PC-3 (cell line): ENCODE measurements around the gene DEUP1. TPM values are rescaled to one million over a fixed set of nuclear protein-coding genes. Genes with fewer than 3 reads are reported as not detected.

Experiments
- ATAC-seq: fragments of 200-7000 bp; cut with Tn5 transposase; 2 replicates; pipeline ENCODE4 v1.9.1; 2020; ENCODE audit warnings: mild to moderate bottlenecking, moderate library complexity
- BruUV-seq: library from RNA; stranded (reverse); fragments of 400-500 nt; replicated peaks from 2 replicates; lab custom pipeline; 2021; lab: Mats Ljungman, UMichigan
- CTCF ChIA-PET: fragments of 300-600 bp; sonication (Branson Sonifier 250); formaldehyde crosslinking; loops from one replicate; lab custom pipeline; 2022; ENCODE audit warnings: antibody characterized with exemption; lab: Charles Lee
- POLR2A ChIA-PET: fragments of 300-600 bp; sonication (Branson Sonifier 250); formaldehyde crosslinking; loops from one replicate; lab custom pipeline; 2022; ENCODE audit warnings: antibody characterized with exemption; ENCODE audit not compliant: unreplicated experiment; lab: Charles Lee
- DNase-seq: peaks from one replicate; pipeline ENCODE4 v3.0.0-alpha.2; 2015
- H2AFZ ChIP-seq: fragments of 300-600 bp; sonication (generic); 2 replicates; pipeline ENCODE4 v1.6.0; 2016; ENCODE audit warnings: antibody characterized with exemption, low read length
- H3F3A ChIP-seq: fragments of 300-600 bp; sonication (generic); one replicate; pipeline ENCODE4 v1.6.0; 2017; ENCODE audit warnings: antibody characterized with exemption, low read length, control low read depth, mild to moderate bottlenecking; ENCODE audit not compliant: unreplicated experiment
- H3K27ac ChIP-seq: fragments of 300-600 bp; sonication (generic); 2 replicates; pipeline ENCODE4 v1.5.1; 2016; ENCODE audit warnings: mild to moderate bottlenecking, low read length
- H3K27me3 ChIP-seq: fragments of 300-600 bp; sonication (generic); 2 replicates; pipeline ENCODE4 v1.6.1; 2016; ENCODE audit warnings: low read length, mixed read lengths
- H3K36me3 ChIP-seq: fragments of 300-600 bp; sonication (generic); 2 replicates; pipeline ENCODE4 v1.6.1; 2016; ENCODE audit warnings: low read depth, mixed run types, low read length, mixed read lengths
- H3K4me1 ChIP-seq: fragments of 300-600 bp; sonication (generic); 2 replicates; pipeline ENCODE4 v1.5.1; 2016; ENCODE audit warnings: low read length; ENCODE audit not compliant: insufficient read depth
- H3K4me2 ChIP-seq: fragments of 300-600 bp; sonication (generic); 2 replicates; pipeline ENCODE4 v1.6.0; 2016; ENCODE audit warnings: low read length
- H3K4me3 ChIP-seq: fragments of 300-600 bp; sonication (generic); 2 replicates; pipeline ENCODE4 v1.5.1; 2016; ENCODE audit warnings: mild to moderate bottlenecking, low read length, mixed read lengths
- H3K79me2 ChIP-seq: fragments of 300-600 bp; sonication (generic); 2 replicates; pipeline ENCODE4 v1.6.1; 2017; ENCODE audit warnings: low read length, mixed read lengths
- H3K9ac ChIP-seq: fragments of 300-600 bp; sonication (generic); 2 replicates; pipeline ENCODE4 v1.6.0; 2016; ENCODE audit warnings: mild to moderate bottlenecking, low read length
- H3K9me2 ChIP-seq: fragments of 300-600 bp; sonication (generic); replicated peaks from 2 replicates; pipeline ENCODE4 v1.6.1; 2016; ENCODE audit warnings: mixed run types, low read length, mixed read lengths
- H3K9me3 ChIP-seq: fragments of 300-600 bp; sonication (generic); 2 replicates; pipeline ENCODE4 v1.6.1; 2016; ENCODE audit warnings: low read length, mixed read lengths
- H4K20me1 ChIP-seq: fragments of 300-600 bp; sonication (generic); 2 replicates; pipeline ENCODE4 v1.6.1; 2016; ENCODE audit warnings: low read length, mixed read lengths
- CTCF ChIP-seq: fragments of 300-600 bp; sonication (generic); conservative IDR thresholded peaks from 2 replicates; pipeline ENCODE4 v1.5.1; 2017; ENCODE audit warnings: antibody characterized with exemption, low read depth, mild to moderate bottlenecking, low read length
- EZH2 ChIP-seq: fragments of 300-600 bp; sonication (generic); IDR thresholded peaks from one replicate; pipeline ENCODE4 v1.6.1; 2017; ENCODE audit warnings: antibody characterized with exemption, mild to moderate bottlenecking, low read length; ENCODE audit not compliant: unreplicated experiment
- EZH2phosphoT487 ChIP-seq: fragments of 300-600 bp; sonication (generic); IDR thresholded peaks from 2 replicates; pipeline ENCODE4 v1.6.1; 2018; ENCODE audit warnings: mild to moderate bottlenecking, antibody characterized with exemption, low read length, borderline replicate concordance
- intact Hi-C: fragments of 100-400 bp; cut with micrococcal nuclease; formaldehyde crosslinking; loops from 2 replicates; pipeline ENCODE4 v1.9.0; 2023
- total RNA-seq: library from RNA; depleted of rRNA; stranded (reverse); fragments of >200 nt; gene quantifications from 2 replicates; pipeline ENCODE4 v1.2.3, GENCODE V29; 2014; rRNA removed

Gene DEUP1
- total RNA-seq, 1 experiment from 2014 or later: 0.26 TPM

DNA sequence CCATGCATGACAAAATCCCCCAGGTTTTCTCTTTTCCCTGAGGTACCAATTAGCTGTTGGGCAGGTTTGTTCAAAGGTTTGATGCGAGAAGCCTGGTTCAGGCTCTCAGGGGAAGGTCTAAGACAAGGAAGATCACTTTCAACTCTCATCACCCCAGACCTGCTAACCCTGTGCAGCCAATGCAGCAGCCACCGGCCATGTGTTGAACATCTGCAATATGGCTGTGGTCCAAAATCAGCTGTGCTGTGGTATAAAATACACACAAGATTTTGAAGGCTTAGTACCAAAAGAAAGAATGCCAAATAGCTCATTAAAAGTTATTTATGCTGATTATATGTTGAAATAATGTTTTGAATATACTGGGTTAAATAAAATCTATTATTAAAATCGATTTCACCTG, 154.2 kb downstream of the DEUP1 start:
- no peaks in the 10 kb centered on the region for H3K9me3 ChIP-seq
- H3K4me3 ChIP-seq: no peak overlapping the region
- TF ChIP-seq EZH2phosphoT487: no peak
- ATAC-seq: no peak
- no peak overlapping the region for H3K9ac ChIP-seq
- H3K4me2 ChIP-seq: no peak overlapping the region
- H3K79me2 ChIP-seq: no peaks in the 10 kb centered on the region
- no peaks in the 10 kb centered on the region for H3F3A ChIP-seq
- peaks cover 22% of the 10 kb centered on the region for H3K4me1 ChIP-seq
- H3K9me2 ChIP-seq: no peaks in the 10 kb centered on the region
- BruUV-seq: no TSS peak
- intact Hi-C loops: loop anchor here (10.0 kb wide), 1 partner anchor 250 kb away; no protein-coding TSS in a partner anchor
- H3K27me3 ChIP-seq: no peaks in the 10 kb centered on the region
- POLR2A ChIA-PET: no interaction called here
- no peak overlapping the region for H2AFZ ChIP-seq
- DNase-seq: no peak
- H4K20me1 ChIP-seq: no peaks in the 10 kb centered on the region
- H3K36me3 ChIP-seq: no peaks in the 10 kb centered on the region
- CTCF ChIA-PET: no interaction called here
- no peak overlapping the region for H3K27ac ChIP-seq

- Histone ChIP-seq H4K20me1 (no peaks in the 10 kb centered on the region), H3K36me3 (no peaks in the 10 kb centered on the region), H3K27ac (no peak overlapping the region), H3K9ac (no peak overlapping the region), H3K4me3 (no peak overlapping the region), H3K79me2 (no peaks in the 10 kb centered on the region), H3F3A (no peaks in the 10 kb centered on the region), H2AFZ (no peak overlapping the region), H3K4me2 (no peak overlapping the region), H3K27me3 (no peaks in the 10 kb centered on the region), H3K9me3 (no peaks in the 10 kb centered on the region), H3K4me1 (peaks cover 13% of the 10 kb centered on the region), H3K9me2 (no peaks in the 10 kb centered on the region)
- DNase-seq (no peak), ATAC-seq (no peak)
- no TSS peak for BruUV-seq
- ChIA-PET POLR2A (no interaction called here), CTCF (no interaction called here)
- TF ChIP-seq EZH2phosphoT487 (no peak), CTCF (no peak), EZH2 (no peak)
- intact Hi-C loops: loop anchor here (10.0 kb wide), 1 partner anchor 251 kb away; no protein-coding TSS in a partner anchor
These were observed 155.4 kb downstream of the DEUP1 start for GRCh38 chr11:93485983-93486382.

GRCh38 chr11:93487032-93487483, 156.5 kb downstream of the DEUP1 start:
- no peak overlapping the region for H3K4me2 ChIP-seq

More at GRCh38 chr11:93487032-93487483, 156.5 kb downstream of the DEUP1 start:
- no peaks in the 10 kb centered on the region for H3K79me2 ChIP-seq
- H2AFZ ChIP-seq: no peak overlapping the region
- peaks cover 2% of the 10 kb centered on the region for H3K4me1 ChIP-seq
- CTCF ChIA-PET: no interaction called here
- H3K36me3 ChIP-seq: no peaks in the 10 kb centered on the region
- H3K9ac ChIP-seq: no peak overlapping the region
- H3F3A ChIP-seq: no peaks in the 10 kb centered on the region
- H3K27me3 ChIP-seq: no peaks in the 10 kb centered on the region
- no peak overlapping the region for H3K4me3 ChIP-seq
- no peaks in the 10 kb centered on the region for H3K9me3 ChIP-seq
- H3K9me2 ChIP-seq: no peaks in the 10 kb centered on the region
- no peak for DNase-seq
- no peaks in the 10 kb centered on the region for H4K20me1 ChIP-seq
- POLR2A ChIA-PET: no interaction called here
- no peak for TF ChIP-seq EZH2
- no peak for TF ChIP-seq EZH2phosphoT487
- no peak for TF ChIP-seq CTCF
- intact Hi-C loops: loop anchor here (10.0 kb wide), 1 partner anchor 252 kb away; no protein-coding TSS in a partner anchor
- no peak for ATAC-seq
- no TSS peak for BruUV-seq
- H3K27ac ChIP-seq: no peak overlapping the region

Other genes starting within 250 kb of the DEUP1 start
- gene SLC36A4, start 132.8 kb upstream of the DEUP1 start, total RNA-seq: 10.5 and 21.3 TPM in 2 replicates
- 23.0 and 34.2 TPM in 2 replicates for gene SMCO4, start 212.6 kb downstream of the DEUP1 start, total RNA-seq